GM10847 (cell line): ENCODE data around the gene RBM39.

Experiments used
- POLR2A ChIP-seq: IDR thresholded peaks from 2 replicates; pipeline ENCODE4 v1.6.1; 2011; ENCODE audit not compliant: insufficient read length; ENCODE audit errors: extremely low read depth

The RBM39 gene

DNA sequence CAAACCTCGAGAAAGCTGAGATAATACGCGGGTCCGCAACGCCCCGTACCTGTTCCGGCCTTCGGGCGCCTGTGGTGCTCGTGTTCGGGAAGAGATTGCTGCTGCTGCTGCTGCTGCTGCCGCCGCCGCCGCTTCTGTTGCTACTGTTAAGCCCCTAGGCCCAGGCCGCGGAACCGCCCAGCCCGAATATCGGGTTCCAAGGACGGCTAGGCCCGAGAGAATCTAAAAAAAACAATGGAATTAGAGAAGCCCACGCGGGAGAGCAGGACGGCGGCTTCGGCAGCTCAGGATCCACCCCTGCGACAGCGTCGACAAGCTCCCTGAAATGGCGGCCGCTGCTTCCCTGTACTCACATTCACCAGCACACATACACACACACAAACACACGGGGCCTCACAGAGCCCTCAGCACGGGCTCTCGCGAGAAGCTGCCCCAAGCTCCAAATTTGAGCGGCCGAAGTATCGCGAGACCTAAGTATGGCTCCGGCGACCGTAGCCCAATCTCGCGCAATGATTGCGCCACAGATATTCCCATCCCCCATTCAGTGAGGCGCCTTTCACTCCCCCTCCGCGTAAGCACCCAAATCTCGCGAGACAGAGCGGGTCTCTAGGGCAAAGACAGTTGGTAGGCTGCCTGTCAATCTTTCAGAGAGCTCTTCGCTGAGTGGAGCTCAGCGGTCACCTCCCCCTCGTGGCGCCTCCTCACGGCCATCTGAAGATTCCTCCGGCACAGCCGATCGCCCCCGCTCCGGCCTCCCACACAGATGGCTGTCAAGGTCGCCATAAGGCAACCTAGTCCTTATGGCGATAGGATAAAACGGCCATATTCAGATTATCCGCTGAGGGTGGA lies at the start of gene RBM39:
TSS of gene RBM39 (minus strand) at position 369 of the 849 bp plus-strand sequence. CDS start 1,386 bp downstream, outside the sequence.
- TF ChIP-seq POLR2A = peak; percentile 88

GRCh38 chr20:35791821-35792220 lies 49.8 kb upstream of the RBM39 start:
- no peak for TF ChIP-seq POLR2A

DNA sequence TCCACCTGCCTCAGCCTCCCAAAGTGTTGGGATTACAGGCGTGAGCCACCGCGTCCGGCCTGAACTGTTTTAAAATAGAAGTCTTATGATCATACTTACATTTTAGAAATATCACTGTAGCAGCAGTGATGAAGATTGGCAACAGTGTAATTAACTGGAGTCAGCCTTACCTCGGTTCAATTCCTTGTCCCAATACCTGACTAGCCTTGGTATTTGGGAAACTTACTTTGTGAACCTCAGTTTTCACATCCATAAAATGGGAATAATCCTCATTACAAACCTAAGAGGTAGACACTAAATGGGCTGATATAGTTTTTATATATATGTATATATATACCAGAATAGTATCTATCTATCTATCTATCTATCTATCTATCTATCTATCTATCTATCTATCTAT lies 49.0 kb upstream of the RBM39 start:
- TF ChIP-seq POLR2A = no peak

DNA sequence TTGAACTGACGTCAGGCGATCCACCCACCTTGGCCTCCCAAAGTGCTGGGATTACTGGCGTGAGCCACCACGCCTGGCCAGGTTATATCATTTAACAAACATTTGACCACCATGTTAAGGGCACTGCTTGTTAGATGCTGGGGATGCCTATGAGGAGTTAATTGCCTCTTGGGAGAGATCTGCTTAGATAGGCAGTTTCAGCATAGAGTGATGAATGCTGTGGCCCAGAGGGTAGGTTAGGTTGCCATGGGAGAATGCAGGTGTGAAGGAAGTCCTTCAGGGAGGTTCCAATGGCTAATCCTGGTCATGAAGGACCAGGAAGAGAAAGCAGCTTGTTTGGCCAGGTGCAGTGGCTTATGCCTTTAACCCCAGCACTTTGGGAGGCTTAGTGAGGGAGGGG lies 46.7 kb upstream of the RBM39 start:
- TF ChIP-seq POLR2A = no peak

DNA sequence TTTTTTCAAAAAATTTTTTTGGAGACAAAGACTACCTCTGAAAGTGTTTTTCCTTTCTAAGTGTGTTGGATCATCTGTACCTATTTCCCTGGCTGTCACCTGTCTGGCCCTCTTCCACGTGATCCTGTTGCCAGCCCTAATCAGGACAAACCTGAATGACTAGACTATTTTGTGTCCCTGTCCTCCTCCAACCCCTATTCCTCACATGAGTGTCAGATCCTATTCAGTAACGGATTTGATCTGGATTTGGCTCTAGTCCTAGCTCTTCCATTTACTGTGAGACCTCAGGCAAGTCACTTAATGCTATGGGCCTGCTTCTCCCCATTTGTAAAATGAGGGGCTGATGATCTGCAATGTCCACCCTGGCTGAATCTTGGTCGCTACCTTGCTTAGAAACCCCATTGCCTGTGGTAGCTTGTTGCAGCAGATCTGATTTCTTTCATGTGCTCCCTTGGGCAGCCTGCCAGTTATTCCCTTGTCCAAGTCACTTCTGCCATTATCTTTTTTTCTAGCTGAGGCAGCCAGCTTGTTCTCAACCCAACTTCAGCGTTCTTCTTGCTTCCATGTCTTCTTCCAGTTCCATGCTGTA lies 34.5 kb upstream of the RBM39 start:
- TF ChIP-seq POLR2A = no peak

DNA sequence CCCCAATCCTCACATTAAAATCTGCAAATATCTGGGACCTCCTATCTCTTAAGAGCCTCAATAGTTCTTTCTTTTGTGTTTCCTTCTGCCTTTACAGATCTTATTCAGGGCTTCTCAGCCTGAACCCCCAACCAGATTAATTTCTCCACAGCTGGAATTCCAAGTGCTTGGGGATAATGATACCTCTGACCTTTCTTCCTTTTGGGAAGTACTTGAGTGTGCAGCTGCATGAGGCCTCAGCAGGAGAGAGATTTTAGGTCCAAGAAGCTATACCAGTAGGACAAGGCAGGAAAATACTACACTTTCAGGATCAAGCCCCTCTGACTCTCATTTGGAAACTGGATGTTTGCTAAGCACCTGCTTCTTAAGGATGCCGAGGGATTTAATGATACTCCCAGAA lies 32.3 kb upstream of the RBM39 start:
- TF ChIP-seq POLR2A = no peak

GRCh38 chr20:35773154-35773751 lies 31.2 kb upstream of the RBM39 start:
- TF ChIP-seq POLR2A = no peak

- TF ChIP-seq POLR2A = no peak
Measured at GRCh38 chr20:35772563-35773058, 30.6 kb upstream of the RBM39 start.

DNA sequence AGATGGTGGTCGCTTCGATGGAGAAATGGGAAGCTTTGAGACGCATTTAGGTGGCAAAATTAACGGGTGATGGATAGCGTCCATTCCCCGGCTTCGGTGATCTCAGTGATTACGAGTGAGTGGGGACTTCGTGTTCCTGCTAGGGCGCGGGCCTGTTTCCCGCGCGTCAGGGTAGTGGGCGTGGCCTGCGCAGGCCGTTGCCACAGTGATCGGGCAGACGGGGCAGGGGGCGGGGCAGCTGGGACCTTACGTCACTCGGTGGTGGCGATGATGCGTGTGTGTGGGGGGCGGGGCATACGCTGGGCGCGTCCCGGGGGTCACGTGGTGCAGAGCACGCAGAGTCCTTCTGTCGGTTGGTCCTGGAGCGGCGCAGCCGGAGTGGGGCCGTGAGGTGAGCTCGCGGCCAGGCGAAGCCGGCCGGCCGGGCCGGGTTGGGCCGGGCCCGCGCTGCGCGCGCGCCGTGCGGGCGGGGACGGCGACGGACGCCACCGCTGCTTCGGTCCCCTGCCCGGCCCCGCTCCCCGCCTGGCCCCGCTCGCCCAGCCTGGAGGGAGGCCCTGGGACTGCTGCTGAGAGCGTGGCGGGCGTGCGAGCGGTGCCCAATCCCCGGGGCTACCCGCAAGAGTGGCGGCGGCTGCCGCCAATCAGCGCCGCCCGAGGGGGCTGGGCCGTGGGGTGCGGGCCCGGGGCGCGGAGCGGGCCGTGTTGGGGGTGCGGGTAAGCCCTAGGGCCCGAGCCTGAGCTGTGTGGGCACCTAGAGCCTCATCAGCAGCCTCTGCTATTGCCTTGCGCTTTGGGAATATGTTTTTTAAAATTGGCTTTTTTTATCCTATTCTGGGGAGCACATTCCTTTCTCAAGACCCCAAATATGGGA lies 29.9 kb upstream of the RBM39 start, which contains the start of gene PHF20:
TSS of gene PHF20 (plus strand) at position 327 of the 874 bp plus-strand sequence. CDS start 29,508 bp downstream, outside the sequence.
- peak; percentile 52 for TF ChIP-seq POLR2A

DNA sequence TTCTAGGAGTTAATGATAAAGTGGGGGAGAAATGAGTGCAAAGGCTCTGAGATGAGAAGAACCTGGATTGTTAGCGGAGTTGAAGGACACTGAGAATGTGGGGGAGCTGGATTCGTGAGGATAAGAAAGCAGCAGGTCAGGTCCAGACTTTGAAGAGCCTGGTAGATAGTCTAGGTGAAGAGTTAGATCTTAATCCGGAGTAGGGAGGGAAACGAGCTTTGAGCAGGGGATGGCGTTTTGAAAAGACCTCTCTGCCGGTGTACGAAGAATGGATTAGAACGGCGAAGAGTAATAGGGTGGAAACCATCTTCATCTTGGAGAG lies 29.3 kb upstream of the RBM39 start:
- TF ChIP-seq POLR2A = no peak

- no peak for TF ChIP-seq POLR2A
Measured at GRCh38 chr20:35768731-35769664, 26.9 kb upstream of the RBM39 start.

DNA sequence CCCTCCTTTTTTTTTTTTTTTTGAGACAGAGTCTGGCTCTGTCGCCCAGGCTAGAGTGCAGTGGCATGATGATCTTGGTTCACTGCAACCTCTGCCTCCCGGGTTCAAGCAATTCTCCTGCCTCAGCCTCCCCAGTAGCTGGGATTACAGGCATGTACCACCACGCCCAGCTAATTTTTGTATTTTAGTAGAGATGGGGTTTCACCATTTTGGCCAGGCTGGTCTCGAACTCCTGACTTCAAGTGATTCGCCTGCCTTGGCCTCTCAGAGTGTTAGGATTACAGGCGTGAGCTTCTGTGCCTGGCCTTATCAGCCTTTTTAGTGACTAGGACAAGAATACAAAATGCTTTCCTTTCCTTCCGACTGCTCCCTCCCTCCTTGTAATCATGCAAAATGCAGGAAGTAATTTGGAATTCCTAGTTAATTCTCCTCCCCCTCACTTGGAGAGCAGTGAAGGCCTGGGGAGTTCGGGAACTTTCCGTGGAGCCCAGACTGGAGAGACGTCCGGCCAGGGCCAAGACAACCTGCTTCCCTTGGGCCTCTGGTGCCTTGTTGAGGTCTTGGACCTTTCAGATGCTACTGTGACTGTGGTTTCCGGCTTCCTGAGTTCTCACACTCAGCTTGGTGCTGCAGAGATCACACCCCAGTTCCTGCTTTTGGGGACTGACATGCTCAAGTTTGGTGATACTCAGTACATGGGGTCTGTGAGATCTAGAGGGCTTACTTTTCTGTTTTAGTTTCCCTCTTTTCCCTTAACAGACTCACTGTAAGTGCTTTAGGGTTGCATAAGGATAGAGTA lies 25.8 kb upstream of the RBM39 start:
- TF ChIP-seq POLR2A = peak; percentile 55

GRCh38 chr20:35766843-35767242 lies 24.8 kb upstream of the RBM39 start:
- no peak for TF ChIP-seq POLR2A
